Astrocyte (in vitro differentiated cells and primary cell): Measurements from ENCODE around the gene SEMA6B. TPM values are rescaled to one million over a fixed set of nuclear protein-coding genes. Genes with fewer than 3 reads are reported as not detected.

Experiments used
- DNase-seq: peaks from one replicate; pipeline ENCODE4 v3.0.0-alpha.2; 2010; ENCODE audit warnings: low read depth
- FAIRE-seq: peaks from 2 replicates; lab custom pipeline; 2011; peaks lifted over from hg19 to GRCh38; lab: Jason Lieb, UNC
- H2AFZ ChIP-seq: 2 replicates; pipeline ENCODE4 v1.6.0; 2012; ENCODE audit warnings: low read depth, low read length, inconsistent platforms
- H3K27ac ChIP-seq: 2 replicates; pipeline ENCODE4 v1.5.1; 2011; ENCODE audit warnings: low read depth, low read length, inconsistent platforms
- H3K27me3 ChIP-seq: 2 replicates; pipeline ENCODE4 v1.6.0; 2011; ENCODE audit warnings: low read length, inconsistent platforms; ENCODE audit not compliant: insufficient read depth
- H3K36me3 ChIP-seq: 2 replicates; pipeline ENCODE4 v1.5.1; 2011; ENCODE audit warnings: low read length, inconsistent platforms; ENCODE audit not compliant: insufficient read depth
- H3K4me1 ChIP-seq: 2 replicates; pipeline ENCODE4 v1.5.1; 2011; ENCODE audit warnings: low read length, inconsistent platforms; ENCODE audit not compliant: insufficient read depth
- H3K4me2 ChIP-seq: 2 replicates; pipeline ENCODE4 v1.6.0; 2012; ENCODE audit warnings: low read length, inconsistent platforms
- H3K4me3 ChIP-seq: 2 replicates; pipeline ENCODE4 v1.5.1; 2011; ENCODE audit warnings: low read depth, mild to moderate bottlenecking, low read length, inconsistent platforms; ENCODE audit not compliant: insufficient read depth
- H3K79me2 ChIP-seq: 2 replicates; pipeline ENCODE4 v1.6.0; 2012; ENCODE audit warnings: mild to moderate bottlenecking, low read length, inconsistent platforms; ENCODE audit not compliant: insufficient read depth
- H3K9ac ChIP-seq: 2 replicates; pipeline ENCODE4 v1.6.0; 2012; ENCODE audit warnings: mild to moderate bottlenecking, low read length, inconsistent platforms
- H3K9me3 ChIP-seq: 2 replicates; pipeline ENCODE4 v1.5.1; 2012; ENCODE audit warnings: low read depth, mild to moderate bottlenecking, low read length, inconsistent platforms; ENCODE audit not compliant: insufficient read depth
- H4K20me1 ChIP-seq: 2 replicates; pipeline ENCODE4 v1.6.0; 2012; ENCODE audit warnings: low read length, inconsistent platforms; ENCODE audit not compliant: insufficient read depth
- H3K27ac Mint-ChIP-seq: one replicate; pipeline ENCODE4 v1.8.0; 2021; ENCODE audit warnings: mild to moderate bottlenecking, mixed read lengths; ENCODE audit not compliant: unreplicated experiment
- H3K27me3 Mint-ChIP-seq: one replicate; pipeline ENCODE4 v1.8.0; 2021; ENCODE audit warnings: low read depth, mixed read lengths; ENCODE audit not compliant: unreplicated experiment
- H3K36me3 Mint-ChIP-seq: one replicate; pipeline ENCODE4 v1.8.0; 2021; ENCODE audit warnings: low read depth, mixed read lengths; ENCODE audit not compliant: unreplicated experiment
- H3K4me1 Mint-ChIP-seq: one replicate; pipeline ENCODE4 v1.8.0; 2021; ENCODE audit warnings: low read depth, mixed read lengths; ENCODE audit not compliant: unreplicated experiment
- H3K4me3 Mint-ChIP-seq: one replicate; pipeline ENCODE4 v1.8.0; 2021; ENCODE audit warnings: mild to moderate bottlenecking, moderate library complexity, mixed read lengths; ENCODE audit not compliant: unreplicated experiment
- H3K9me3 Mint-ChIP-seq: one replicate; pipeline ENCODE4 v1.8.0; 2021; ENCODE audit warnings: mild to moderate bottlenecking, mixed read lengths; ENCODE audit not compliant: unreplicated experiment
- EZH2 ChIP-seq: IDR thresholded peaks from 2 replicates; pipeline ENCODE4 v1.6.1; 2012; ENCODE audit warnings: mild to moderate bottlenecking, low read length, inconsistent platforms; ENCODE audit not compliant: insufficient read depth
- total RNA-seq: library from RNA; stranded (reverse); gene quantifications from 2 replicates; pipeline ENCODE4 v1.2.1, GENCODE V29; 2021
- TF ChIP-seq, protein P1 (sequence below): IDR thresholded peaks from 2 replicates; pipeline ENCODE4 v1.5.1; 2011; ENCODE audit warnings: low read depth, mild to moderate bottlenecking, inconsistent platforms, low read length, moderate library complexity; ENCODE audit not compliant: insufficient read depth

Gene SEMA6B
- total RNA-seq, 1 donor from 2014 or later = 14.3 TPM

- Histone ChIP-seq H3K36me3 (no peaks in the 10 kb centered on the region), H3K27ac (no peak overlapping the region), H3K27me3 (peaks cover 13% of the 10 kb centered on the region), H3K4me2 (no peak overlapping the region), H2AFZ (no peak overlapping the region), H3K4me3 (no peak overlapping the region), H3K9ac (no peak overlapping the region), H3K9me3 (peaks cover 3% of the 10 kb centered on the region), H3K4me1 (peaks cover 2% of the 10 kb centered on the region), H4K20me1 (no peaks in the 10 kb centered on the region), H3K79me2 (no peaks in the 10 kb centered on the region)
- TF ChIP-seq, protein P1, sequence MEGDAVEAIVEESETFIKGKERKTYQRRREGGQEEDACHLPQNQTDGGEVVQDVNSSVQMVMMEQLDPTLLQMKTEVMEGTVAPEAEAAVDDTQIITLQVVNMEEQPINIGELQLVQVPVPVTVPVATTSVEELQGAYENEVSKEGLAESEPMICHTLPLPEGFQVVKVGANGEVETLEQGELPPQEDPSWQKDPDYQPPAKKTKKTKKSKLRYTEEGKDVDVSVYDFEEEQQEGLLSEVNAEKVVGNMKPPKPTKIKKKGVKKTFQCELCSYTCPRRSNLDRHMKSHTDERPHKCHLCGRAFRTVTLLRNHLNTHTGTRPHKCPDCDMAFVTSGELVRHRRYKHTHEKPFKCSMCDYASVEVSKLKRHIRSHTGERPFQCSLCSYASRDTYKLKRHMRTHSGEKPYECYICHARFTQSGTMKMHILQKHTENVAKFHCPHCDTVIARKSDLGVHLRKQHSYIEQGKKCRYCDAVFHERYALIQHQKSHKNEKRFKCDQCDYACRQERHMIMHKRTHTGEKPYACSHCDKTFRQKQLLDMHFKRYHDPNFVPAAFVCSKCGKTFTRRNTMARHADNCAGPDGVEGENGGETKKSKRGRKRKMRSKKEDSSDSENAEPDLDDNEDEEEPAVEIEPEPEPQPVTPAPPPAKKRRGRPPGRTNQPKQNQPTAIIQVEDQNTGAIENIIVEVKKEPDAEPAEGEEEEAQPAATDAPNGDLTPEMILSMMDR = no peak
- TF ChIP-seq EZH2 = no peak
- Mint-ChIP-seq H3K9me3 (no peaks in the 10 kb centered on the region), H3K36me3 (no peaks in the 10 kb centered on the region), H3K4me1 (no peaks in the 10 kb centered on the region), H3K27me3 (peaks cover 46% of the 10 kb centered on the region), H3K4me3 (no peak overlapping the region), H3K27ac (no peak overlapping the region)
- DNase-seq (no peak), FAIRE-seq (no peak)
Observed at GRCh38 chr19:4536798-4537197, 22.7 kb downstream of the SEMA6B start.

DNA sequence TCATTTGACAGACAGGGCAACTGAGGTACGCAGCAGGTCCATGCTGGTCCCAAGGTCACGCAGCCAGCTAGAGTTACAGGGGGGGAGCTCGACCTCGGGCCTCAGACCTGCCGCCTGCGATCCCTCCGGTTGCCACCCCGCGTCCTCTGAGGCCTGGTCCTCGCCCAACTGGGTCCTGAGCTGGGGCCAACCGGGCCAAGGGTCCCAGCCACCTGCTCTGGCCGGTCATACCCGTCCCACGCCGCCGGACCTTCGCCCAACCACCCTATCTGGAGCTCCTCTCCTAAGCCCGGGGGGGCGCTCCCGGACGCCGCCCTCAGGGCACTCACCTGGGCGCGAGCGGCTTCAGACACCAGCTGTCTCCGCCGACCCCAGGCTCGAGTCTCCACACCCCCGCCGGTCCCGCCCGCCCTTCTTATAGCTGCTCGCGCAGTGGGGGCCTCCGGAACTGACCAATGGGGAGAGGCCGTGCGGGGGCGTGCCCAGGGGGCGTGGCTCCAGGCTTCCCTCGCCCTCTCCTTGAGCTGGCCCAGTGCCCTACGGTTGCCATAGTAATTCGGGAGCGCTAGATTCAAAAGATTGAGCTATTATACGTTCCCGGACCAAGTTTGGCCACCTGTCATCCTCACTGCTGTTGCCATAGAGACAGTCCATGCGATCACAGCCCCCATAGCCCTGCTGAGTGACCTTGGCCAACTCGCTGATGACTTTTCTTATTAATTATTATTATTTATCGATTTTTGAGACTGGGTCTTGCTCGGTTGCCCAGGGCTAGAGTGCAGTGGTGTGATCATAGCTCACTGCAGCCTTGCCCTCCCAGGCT lies 24.4 kb downstream of the SEMA6B start, which contains the start of gene PLIN5:
PLIN5 (minus strand) TSS at position 389 of the 823 bp plus-strand sequence. CDS start 1,150 bp downstream, outside the sequence.
- H3K4me3 Mint-ChIP-seq = no peak within 1 kb of the TSS
- no peak within 1 kb of the TSS for H3K4me3 ChIP-seq
- TF ChIP-seq, protein P1 = no peak
- TF ChIP-seq EZH2 = no peak

More for the DNA sequence above, 24.4 kb downstream of the SEMA6B start, which contains the start of gene PLIN5:
- H3K27me3 ChIP-seq = peaks cover 13% of the 10 kb centered on the region
- H2AFZ ChIP-seq = no peak within 1 kb of the TSS
- peaks cover 2% of the 10 kb centered on the region for H3K4me1 ChIP-seq
- peak within 1 kb of the TSS; percentile 60 for H3K4me2 ChIP-seq
- DNase-seq (peak; percentile 6), FAIRE-seq (no peak)
- H3K9ac ChIP-seq = no peak within 1 kb of the TSS
- H3K9me3 ChIP-seq = peaks cover 3% of the 10 kb centered on the region
- H3K79me2 ChIP-seq = no peaks in the 10 kb centered on the region
- no peaks in the 10 kb centered on the region for H3K36me3 Mint-ChIP-seq
- no peaks in the 10 kb centered on the region for H4K20me1 ChIP-seq
- H3K36me3 ChIP-seq = no peaks in the 10 kb centered on the region
- H3K27ac ChIP-seq = no peak within 1 kb of the TSS
- no peak within 1 kb of the TSS for H3K27ac Mint-ChIP-seq
- no peaks in the 10 kb centered on the region for H3K4me1 Mint-ChIP-seq
- peaks cover 49% of the 10 kb centered on the region for H3K27me3 Mint-ChIP-seq
- no peaks in the 10 kb centered on the region for H3K9me3 Mint-ChIP-seq
